GM19193 (cell line): ENCODE data around the gene NAA50.

Source experiments
- POLR2A ChIP-seq: IDR thresholded peaks from 4 replicates; pipeline ENCODE4 v1.6.1; 2011; ENCODE audit not compliant: insufficient read depth, insufficient read length; ENCODE audit errors: extremely low read depth

The NAA50 gene

DNA sequence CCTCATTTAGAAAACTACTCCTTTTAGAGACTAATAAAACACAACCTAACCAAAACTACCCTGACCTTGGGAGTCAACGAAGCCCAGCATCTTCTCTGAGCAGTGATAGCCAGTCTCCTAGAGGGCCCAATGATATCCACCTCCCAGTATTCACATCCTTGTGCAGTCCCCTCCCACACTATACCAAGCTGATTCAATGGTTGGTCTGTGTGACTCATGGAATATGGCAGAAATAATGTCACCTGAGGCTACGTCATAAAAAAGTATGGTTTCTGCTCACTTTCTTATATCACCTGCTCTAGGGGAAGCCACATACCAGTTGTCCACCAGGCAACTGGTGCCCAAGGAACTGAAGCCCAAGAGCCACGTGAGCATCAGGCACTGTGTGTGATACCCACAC, 28.2 kb downstream of the NAA50 start:
- no peak for TF ChIP-seq POLR2A

- no peak for TF ChIP-seq POLR2A
Measured at GRCh38 chr3:113717308-113717707, 28.7 kb downstream of the NAA50 start.

- no peak for TF ChIP-seq POLR2A
Measured at GRCh38 chr3:113714702-113715101, 31.3 kb downstream of the NAA50 start.

DNA sequence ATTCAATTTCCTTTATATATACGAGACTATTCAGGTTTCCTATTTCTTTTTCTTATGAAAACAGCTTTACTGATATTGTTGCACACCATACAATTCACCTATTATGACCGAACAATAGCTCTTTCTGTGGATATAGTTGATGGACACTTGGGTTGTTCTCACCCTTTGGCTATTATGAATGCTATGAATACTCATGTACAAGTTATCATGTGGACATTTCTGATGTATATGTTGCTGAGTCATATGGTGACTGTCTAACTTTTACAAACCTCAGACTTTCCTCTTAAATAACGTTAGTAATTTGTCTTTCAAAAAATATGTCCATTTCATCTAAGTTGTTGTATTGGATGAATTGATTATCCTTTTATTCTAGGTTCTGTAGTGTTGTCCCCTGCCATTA, 33.9 kb downstream of the NAA50 start:
- TF ChIP-seq POLR2A = no peak

DNA sequence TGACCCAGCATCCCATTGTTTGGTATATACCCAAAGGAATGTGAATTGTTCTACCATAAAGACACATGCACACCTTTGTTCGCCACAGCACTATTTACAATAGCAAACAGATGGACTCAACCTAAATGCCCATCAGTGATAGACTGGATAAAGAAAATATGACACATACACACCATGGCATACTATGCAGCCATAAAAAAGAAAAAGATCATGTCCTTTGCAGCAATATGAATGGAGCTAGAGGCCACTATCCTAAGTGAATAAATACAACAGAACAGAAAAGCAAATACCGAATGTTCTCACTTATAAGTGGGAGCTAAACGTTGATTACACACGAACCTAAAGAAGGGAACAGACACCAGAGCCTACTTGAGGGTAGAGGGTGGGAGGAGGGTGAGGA, 38.2 kb downstream of the NAA50 start:
- TF ChIP-seq POLR2A = no peak

- TF ChIP-seq POLR2A = no peak
Measured at GRCh38 chr3:113698956-113699355, 47.1 kb downstream of the NAA50 start.

- no peak for TF ChIP-seq POLR2A
Measured at GRCh38 chr3:113698213-113698742, 47.8 kb downstream of the NAA50 start.

- TF ChIP-seq POLR2A = no peak
Measured at GRCh38 chr3:113697500-113698090, 48.5 kb downstream of the NAA50 start.

GRCh38 chr3:113696658-113697499, 49.2 kb downstream of the NAA50 start:
- no peak for TF ChIP-seq POLR2A

GRCh38 chr3:113695786-113696645, 50.0 kb downstream of the NAA50 start, which contains the start of gene USF3:
Gene USF3 (minus strand): TSS chr3:113696642. CDS start chr3:113674878, 21,764 bp downstream.
- peak; percentile 71 for TF ChIP-seq POLR2A

GRCh38 chr3:113695431-113695785, 50.6 kb downstream of the NAA50 start:
- TF ChIP-seq POLR2A = no peak

DNA sequence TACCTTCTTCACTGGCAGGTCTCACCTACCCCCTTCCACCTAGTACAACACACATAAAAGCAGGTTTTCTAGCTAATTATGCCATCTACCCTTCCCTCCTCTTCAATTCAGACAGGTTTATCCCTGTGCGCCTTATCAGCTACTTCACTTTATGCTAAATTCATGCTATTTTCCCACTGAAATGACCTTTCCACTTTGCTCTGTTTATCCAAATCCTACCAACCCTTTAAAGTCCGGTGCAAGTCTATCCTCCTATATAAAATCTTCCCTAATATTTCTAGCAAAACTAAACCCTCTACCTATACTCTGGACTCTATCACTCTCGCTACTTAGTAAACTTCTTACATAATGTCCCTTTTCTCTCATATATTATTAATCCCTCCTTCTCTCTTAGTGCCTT, 55.6 kb downstream of the NAA50 start:
- TF ChIP-seq POLR2A = no peak

GRCh38 chr3:113685956-113686721, 59.9 kb downstream of the NAA50 start:
- TF ChIP-seq POLR2A = no peak

GRCh38 chr3:113685124-113685523, 60.9 kb downstream of the NAA50 start:
- TF ChIP-seq POLR2A = no peak

- TF ChIP-seq POLR2A = no peak
Measured at GRCh38 chr3:113684271-113684819, 61.7 kb downstream of the NAA50 start.

DNA sequence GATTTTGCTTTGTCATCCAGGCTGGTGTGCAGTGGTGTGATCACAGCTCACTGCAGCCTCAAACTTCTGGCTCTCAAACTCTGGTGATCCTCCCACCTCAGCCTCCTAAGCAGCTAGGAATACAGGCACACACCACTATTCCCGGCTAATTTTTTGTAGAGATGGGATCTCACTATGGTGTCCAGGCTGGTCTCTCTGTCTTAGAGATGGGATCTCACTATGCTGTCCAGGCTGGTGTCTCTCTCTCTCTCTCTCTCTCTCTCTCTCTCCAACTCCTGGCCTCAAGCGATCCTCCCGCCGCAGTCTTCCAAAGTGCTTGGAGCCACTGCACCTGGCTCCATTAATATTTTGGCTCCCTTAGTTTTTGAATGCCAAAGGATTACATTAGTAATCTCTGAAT, 67.3 kb downstream of the NAA50 start:
- no peak for TF ChIP-seq POLR2A
